Measurements from ENCODE around the gene CLEC16A.

GRCh38 chr16:11107780-11108465 is 163.6 kb downstream of the CLEC16A start:
- TF ChIP-seq CTCF (IDR thresholded peaks at IDR 0.05; ENCODE audit: borderline replicate concordance, extremely low read depth, low read length, poor library complexity, severe bottlenecking), result no peak
- TF ChIP-seq EZH2 (IDR thresholded peaks at IDR 0.05; ENCODE audit: borderline replicate concordance, low read depth, low read length, severe bottlenecking), result no peak
